Measurements from ENCODE around the gene FYCO1. TPM values are rescaled to one million over a fixed set of nuclear protein-coding genes. Genes with fewer than 3 reads are reported as not detected.

FYCO1 gene
- polyA plus RNA-seq, 1 donor (not counting 4 experiments of a cell fraction or from before 2014, with no cell fraction given) = 6.1 TPM

DNA sequence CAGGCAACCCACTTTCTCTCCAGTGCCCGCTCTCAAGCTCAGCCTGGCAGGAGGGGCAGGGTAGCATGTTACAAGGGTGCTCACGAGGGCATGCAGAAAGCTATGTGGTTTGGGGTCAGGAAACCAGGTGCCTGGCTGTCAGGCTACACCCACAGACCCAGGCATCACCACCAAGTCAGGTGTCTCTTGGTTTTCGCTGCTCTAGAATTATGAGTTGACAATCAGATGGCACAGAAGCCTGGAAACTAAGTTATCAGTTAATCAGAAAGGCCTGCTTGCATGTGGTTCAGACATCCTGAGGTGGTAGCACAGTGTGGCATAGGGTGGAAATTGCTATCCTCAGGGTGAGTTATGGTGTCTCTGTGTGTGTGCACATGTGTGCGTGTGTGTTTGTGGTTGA is 125.5 kb downstream of the FYCO1 start:
- Histone ChIP-seq H3K9me1 (ENCODE audit: control insufficient read depth, extremely low read depth, insufficient read depth, low read length) (no peaks in the 10 kb centered on the region), H3K27ac (ENCODE audit: control insufficient read depth, insufficient read depth, low read length) (no peak overlapping the region), H3K9ac (ENCODE audit: control insufficient read depth, extremely low read depth, insufficient read depth, low read length) (no peak overlapping the region), H3K79me2 (ENCODE audit: control insufficient read depth, insufficient read depth, low read length) (no peaks in the 10 kb centered on the region), H3K4me3 (ENCODE audit: control insufficient read depth in 2 of 3, extremely low read depth in 1 of 3, insufficient read depth in 2 of 3, low read depth in 1 of 3, low read length in 3 of 3) (no peak overlapping the region), H2AFZ (ENCODE audit: control insufficient read depth, low read length) (no peak overlapping the region), H4K20me1 (ENCODE audit: control insufficient read depth, extremely low read depth, insufficient read depth, low read length) (no peaks in the 10 kb centered on the region), H3K4me1 (ENCODE audit: control insufficient read depth, extremely low read depth, insufficient read depth, low read length) (no peaks in the 10 kb centered on the region), H3K27me3 (ENCODE audit: control insufficient read depth, extremely low read depth, insufficient read depth, low read length) (peaks cover 8% of the 10 kb centered on the region), H3K4me2 (ENCODE audit: control insufficient read depth, extremely low read depth, insufficient read depth, low read depth, low read length) (no peak overlapping the region), H3K36me3 (ENCODE audit: control insufficient read depth in 2 of 2, extremely low read depth in 1 of 2, insufficient read depth in 2 of 2, low read length in 2 of 2) (no peaks in the 10 kb centered on the region), H3K9me3 (ENCODE audit: control insufficient read depth, low read depth, low read length) (no peaks in the 10 kb centered on the region)
- dilution Hi-C loops (cut with MboI; ENCODE audit: extremely low pct_ligation_motif_present, low sequenced_read_pairs) = no loop called here
- no peak for DNase-seq (ENCODE audit: low read depth, low spot score)
- no peak for TF ChIP-seq EZH2 (IDR thresholded peaks at IDR 0.05; ENCODE audit: low read length)
- TF ChIP-seq, protein P1, sequence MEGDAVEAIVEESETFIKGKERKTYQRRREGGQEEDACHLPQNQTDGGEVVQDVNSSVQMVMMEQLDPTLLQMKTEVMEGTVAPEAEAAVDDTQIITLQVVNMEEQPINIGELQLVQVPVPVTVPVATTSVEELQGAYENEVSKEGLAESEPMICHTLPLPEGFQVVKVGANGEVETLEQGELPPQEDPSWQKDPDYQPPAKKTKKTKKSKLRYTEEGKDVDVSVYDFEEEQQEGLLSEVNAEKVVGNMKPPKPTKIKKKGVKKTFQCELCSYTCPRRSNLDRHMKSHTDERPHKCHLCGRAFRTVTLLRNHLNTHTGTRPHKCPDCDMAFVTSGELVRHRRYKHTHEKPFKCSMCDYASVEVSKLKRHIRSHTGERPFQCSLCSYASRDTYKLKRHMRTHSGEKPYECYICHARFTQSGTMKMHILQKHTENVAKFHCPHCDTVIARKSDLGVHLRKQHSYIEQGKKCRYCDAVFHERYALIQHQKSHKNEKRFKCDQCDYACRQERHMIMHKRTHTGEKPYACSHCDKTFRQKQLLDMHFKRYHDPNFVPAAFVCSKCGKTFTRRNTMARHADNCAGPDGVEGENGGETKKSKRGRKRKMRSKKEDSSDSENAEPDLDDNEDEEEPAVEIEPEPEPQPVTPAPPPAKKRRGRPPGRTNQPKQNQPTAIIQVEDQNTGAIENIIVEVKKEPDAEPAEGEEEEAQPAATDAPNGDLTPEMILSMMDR (optimal IDR thresholded peaks at IDR 0.05 in 1 of 3, IDR thresholded peaks at IDR 0.05 in 1 of 3, conservative IDR thresholded peaks at IDR 0.05 in 1 of 3; ENCODE audit: extremely low read depth in 1 of 3, insufficient read depth in 2 of 3, low read length in 3 of 3) = no peak
- no peak for FAIRE-seq

DNA sequence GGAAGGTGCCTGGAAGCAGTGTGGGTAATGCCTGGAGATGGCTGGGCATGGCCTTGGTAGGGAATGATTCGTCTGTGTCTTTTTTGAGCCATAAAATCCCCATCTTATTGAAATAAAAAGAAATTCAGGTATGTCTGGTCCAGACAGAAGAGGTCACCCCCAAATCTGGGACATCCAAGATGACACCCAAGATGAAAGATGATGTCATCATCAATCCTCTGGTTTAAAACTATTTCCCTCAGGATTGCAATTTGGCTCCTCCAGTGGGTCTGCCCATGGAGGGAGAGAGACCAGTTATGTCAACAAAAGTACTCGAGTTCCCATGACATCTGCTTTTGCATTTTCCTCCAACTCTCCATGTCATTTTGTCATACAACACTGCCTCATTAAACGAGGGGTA is 126.0 kb downstream of the FYCO1 start:
- H4K20me1 ChIP-seq (ENCODE audit: control insufficient read depth, extremely low read depth, insufficient read depth, low read length) = no peaks in the 10 kb centered on the region
- H3K36me3 ChIP-seq (ENCODE audit: control insufficient read depth in 2 of 2, extremely low read depth in 1 of 2, insufficient read depth in 2 of 2, low read length in 2 of 2) = no peaks in the 10 kb centered on the region
- no peak overlapping the region for H2AFZ ChIP-seq (ENCODE audit: control insufficient read depth, low read length)
- peaks cover 8% of the 10 kb centered on the region for H3K27me3 ChIP-seq (ENCODE audit: control insufficient read depth, extremely low read depth, insufficient read depth, low read length)
- FAIRE-seq (no peak), DNase-seq (ENCODE audit: low read depth, low spot score) (no peak)
- no peak for TF ChIP-seq EZH2 (IDR thresholded peaks at IDR 0.05; ENCODE audit: low read length)
- TF ChIP-seq, protein P1 (optimal IDR thresholded peaks at IDR 0.05 in 1 of 3, IDR thresholded peaks at IDR 0.05 in 1 of 3, conservative IDR thresholded peaks at IDR 0.05 in 1 of 3; ENCODE audit: extremely low read depth in 1 of 3, insufficient read depth in 2 of 3, low read length in 3 of 3) = no peak
- H3K27ac ChIP-seq (ENCODE audit: control insufficient read depth, insufficient read depth, low read length) = no peak overlapping the region
- H3K9me3 ChIP-seq (ENCODE audit: control insufficient read depth, low read depth, low read length) = no peaks in the 10 kb centered on the region
- H3K79me2 ChIP-seq (ENCODE audit: control insufficient read depth, insufficient read depth, low read length) = no peaks in the 10 kb centered on the region
- H3K4me1 ChIP-seq (ENCODE audit: control insufficient read depth, extremely low read depth, insufficient read depth, low read length) = no peaks in the 10 kb centered on the region
- dilution Hi-C loops (cut with MboI; ENCODE audit: extremely low pct_ligation_motif_present, low sequenced_read_pairs) = no loop called here
- no peak overlapping the region for H3K4me2 ChIP-seq (ENCODE audit: control insufficient read depth, extremely low read depth, insufficient read depth, low read depth, low read length)
- H3K9ac ChIP-seq (ENCODE audit: control insufficient read depth, extremely low read depth, insufficient read depth, low read length) = no peak overlapping the region
- H3K4me3 ChIP-seq (ENCODE audit: control insufficient read depth in 2 of 3, extremely low read depth in 1 of 3, insufficient read depth in 2 of 3, low read depth in 1 of 3, low read length in 3 of 3) = no peak overlapping the region
- H3K9me1 ChIP-seq (ENCODE audit: control insufficient read depth, extremely low read depth, insufficient read depth, low read length) = no peaks in the 10 kb centered on the region
